ENCODE measurements around the gene RMND5A.

RMND5A gene

GRCh38 chr2:86753606-86754005, 33.5 kb downstream of the RMND5A start:
- H3K4me1 ChIP-seq = no peaks in the 10 kb centered on the region
- H3K9me3 ChIP-seq = no peaks in the 10 kb centered on the region
- no peaks in the 10 kb centered on the region for H3K27me3 ChIP-seq
- H3K4me3 ChIP-seq (ENCODE audit: low read depth, low read length) = no peak overlapping the region
- no peaks in the 10 kb centered on the region for H3K36me3 ChIP-seq
- no peak for TF ChIP-seq CTCF (IDR thresholded peaks at IDR 0.05; ENCODE audit: low read depth, low read length)
- DNase-seq = no peak

GRCh38 chr2:86758405-86758804, 38.3 kb downstream of the RMND5A start:
- TF ChIP-seq CTCF (IDR thresholded peaks at IDR 0.05; ENCODE audit: low read depth, low read length) = no peak
- Histone ChIP-seq H3K36me3 (no peaks in the 10 kb centered on the region), H3K4me3 (ENCODE audit: low read depth, low read length) (no peak overlapping the region), H3K9me3 (no peaks in the 10 kb centered on the region), H3K27me3 (no peaks in the 10 kb centered on the region), H3K4me1 (no peaks in the 10 kb centered on the region)
- no peak for DNase-seq

DNA sequence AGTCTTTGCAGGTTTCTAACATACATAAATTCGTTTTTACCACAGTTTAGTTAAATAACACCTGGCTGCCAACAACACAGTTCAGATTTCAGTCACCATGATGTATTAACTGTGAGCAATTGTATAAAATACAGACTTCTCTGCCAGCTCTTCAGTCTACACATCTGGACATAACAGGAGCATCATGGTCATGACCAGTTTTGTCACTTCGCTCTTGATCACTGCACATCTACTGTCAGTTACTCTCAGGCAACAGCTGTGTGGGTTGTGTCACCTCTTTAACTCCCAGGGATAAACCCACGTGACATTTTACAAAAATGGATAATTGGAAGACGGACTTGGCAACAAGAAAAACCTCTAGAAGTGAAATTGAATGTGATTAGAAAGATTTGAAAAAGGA, 40.3 kb downstream of the RMND5A start:
- TF ChIP-seq CTCF (IDR thresholded peaks at IDR 0.05; ENCODE audit: low read depth, low read length) = no peak
- Histone ChIP-seq H3K27me3 (no peaks in the 10 kb centered on the region), H3K9me3 (no peaks in the 10 kb centered on the region), H3K4me3 (ENCODE audit: low read depth, low read length) (no peak overlapping the region), H3K36me3 (no peaks in the 10 kb centered on the region), H3K4me1 (no peaks in the 10 kb centered on the region)
- no peak for DNase-seq

DNA sequence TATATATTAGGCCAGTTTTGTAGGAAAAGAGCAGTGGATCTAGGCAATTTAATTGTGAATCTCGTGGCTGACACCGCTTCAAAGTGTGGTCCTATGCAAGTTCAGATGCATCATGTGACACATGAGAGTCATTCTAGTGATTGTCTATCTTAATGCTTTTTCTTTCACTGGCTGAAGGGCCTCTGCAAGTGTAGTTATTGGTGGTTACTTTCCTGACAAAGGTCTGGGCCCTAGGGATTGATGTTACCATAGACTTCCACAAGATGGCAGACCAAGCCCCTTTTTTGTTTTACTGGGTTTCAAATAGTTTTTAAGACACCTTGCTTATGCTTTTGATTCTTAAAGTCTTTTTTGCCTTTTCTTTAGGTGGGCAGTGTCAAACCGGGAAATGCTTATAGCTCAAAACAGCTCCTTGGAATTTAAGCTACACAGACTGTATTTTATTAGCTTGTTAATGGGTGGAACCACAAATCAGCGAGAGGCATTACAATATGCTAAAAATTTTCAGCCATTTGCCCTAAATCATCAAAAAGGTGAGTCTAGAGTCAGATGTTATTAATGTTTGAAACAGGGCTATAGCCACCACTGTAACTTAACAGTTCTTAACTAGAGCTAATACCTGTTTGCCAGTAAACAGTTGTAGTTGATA, 44.7 kb downstream of the RMND5A start:
- Histone ChIP-seq H3K9me3 (no peaks in the 10 kb centered on the region), H3K36me3 (peaks cover 3% of the 10 kb centered on the region; the same call in 1 of the 2 replicates), H3K27me3 (no peaks in the 10 kb centered on the region), H3K4me3 (ENCODE audit: low read depth, low read length) (no peak overlapping the region), H3K4me1 (no peaks in the 10 kb centered on the region)
- peak; percentile 9 for DNase-seq
- TF ChIP-seq CTCF (IDR thresholded peaks at IDR 0.05; ENCODE audit: low read depth, low read length) = peak; percentile 65

GRCh38 chr2:86765310-86765695, 45.2 kb downstream of the RMND5A start:
- Histone ChIP-seq H3K27me3 (no peaks in the 10 kb centered on the region), H3K4me1 (no peaks in the 10 kb centered on the region), H3K9me3 (no peaks in the 10 kb centered on the region), H3K4me3 (ENCODE audit: low read depth, low read length) (no peak overlapping the region), H3K36me3 (peaks cover 3% of the 10 kb centered on the region; the same call in 1 of the 2 replicates)
- no peak for TF ChIP-seq CTCF (IDR thresholded peaks at IDR 0.05; ENCODE audit: low read depth, low read length)
- DNase-seq = no peak

- H3K9me3 ChIP-seq = no peaks in the 10 kb centered on the region
- no peak for DNase-seq
- no peaks in the 10 kb centered on the region for H3K27me3 ChIP-seq
- H3K36me3 ChIP-seq = peaks cover 3% of the 10 kb centered on the region; the same call in 1 of the 2 replicates
- no peak overlapping the region for H3K4me3 ChIP-seq (ENCODE audit: low read depth, low read length)
- no peak for TF ChIP-seq CTCF (IDR thresholded peaks at IDR 0.05; ENCODE audit: low read depth, low read length)
- H3K4me1 ChIP-seq = no peaks in the 10 kb centered on the region
Observed at GRCh38 chr2:86768189-86768949, 48.3 kb downstream of the RMND5A start.

All from BE2C (cell line).